GM23248 (cell line): Measurements from ENCODE around the gene DAZ3.
"Not testable (repeated sequence)": the region's sequence is repeated elsewhere in the genome, so short reads cannot be mapped to it uniquely, and the experiment has no call there.

Experiments
- EZH2 ChIP-seq: fragments of 200-600 bp; sonication (generic); IDR thresholded peaks from 2 replicates; pipeline ENCODE4 v1.6.1; 2018; ENCODE audit warnings: antibody characterized with exemption, mild to moderate bottlenecking; ENCODE audit not compliant: insufficient read depth, poor library complexity, severe bottlenecking
- EZH2phosphoT487 ChIP-seq: fragments of 200-600 bp; sonication (generic); IDR thresholded peaks from 2 replicates; pipeline ENCODE4 v1.6.1; 2018; ENCODE audit warnings: antibody characterized with exemption, moderate library complexity, mild to moderate bottlenecking, low read depth; ENCODE audit not compliant: insufficient read depth

DNA sequence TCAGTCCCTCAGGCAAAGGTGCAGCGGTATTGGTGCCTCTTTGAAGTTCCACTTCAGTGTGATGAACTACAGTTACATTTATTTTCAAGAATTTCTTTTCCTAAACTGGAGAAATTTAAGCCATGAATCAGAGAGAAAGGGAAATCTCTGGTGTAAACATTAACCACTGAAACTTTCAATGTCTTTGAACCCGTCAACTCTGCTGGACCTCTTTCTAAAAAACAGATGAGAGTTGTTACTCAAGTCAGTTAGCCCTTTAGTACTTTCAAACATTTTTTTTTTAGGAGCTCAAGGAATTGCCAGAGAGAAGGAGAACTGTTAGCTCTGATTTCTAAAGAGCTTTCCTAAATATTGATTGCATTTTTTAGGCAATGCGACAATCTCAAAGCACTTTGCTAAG lies 8.6 kb upstream of the DAZ3 start:
- TF ChIP-seq EZH2, EZH2phosphoT487: not testable (repeated sequence)
